Measurements from ENCODE around the gene LTB. TPM values are rescaled to one million over a fixed set of nuclear protein-coding genes. Genes with fewer than 3 reads are reported as not detected.
A peak's percentile ranks its signal among the peaks of the same experiment; 100 is the strongest.

LTB gene
- total and polyA plus RNA-seq, 2 of the 13 experiments (the other 11 are each of a cell fraction or from before 2014, with no cell fraction given), result 0.09 to 0.22 TPM

DNA sequence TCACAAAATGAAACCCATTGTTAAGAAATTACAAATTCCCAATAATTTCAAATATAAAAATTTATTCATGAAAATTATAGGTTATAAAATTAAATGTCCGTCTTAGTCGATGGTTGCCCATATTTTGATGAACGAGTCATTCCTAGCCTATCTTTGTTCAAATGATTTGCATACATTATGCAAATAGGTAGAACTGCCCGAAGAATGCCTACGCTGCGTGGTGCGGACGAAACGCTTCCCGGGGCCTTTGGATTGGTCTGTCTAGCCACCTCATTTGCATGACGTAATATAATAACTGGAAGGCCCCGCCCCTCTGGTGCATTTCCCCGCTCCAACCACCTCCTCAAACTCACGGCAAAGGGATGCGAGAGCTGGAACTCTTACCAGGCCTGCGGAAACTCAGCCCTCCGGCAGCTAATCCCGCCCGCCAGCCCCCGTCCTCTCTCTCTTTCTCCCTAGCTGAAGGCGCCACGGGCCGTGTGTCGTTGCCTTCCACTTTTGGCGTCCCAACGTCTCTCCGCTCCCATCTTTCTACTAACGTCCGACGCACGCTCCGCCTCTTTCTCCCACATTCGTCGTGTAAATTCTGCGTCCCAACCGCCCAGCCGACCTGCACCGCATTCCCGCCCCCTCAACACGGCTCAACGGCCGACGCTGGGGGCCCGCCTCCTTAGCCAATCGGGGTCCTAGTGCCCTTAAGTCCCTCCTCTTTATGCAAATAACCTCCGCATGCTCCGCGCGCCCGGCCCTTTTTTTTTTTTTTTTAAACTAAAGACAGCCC is 37.8 kb upstream of the LTB start (continued):
- TF ChIP-seq SIN3A (IDR thresholded peaks at IDR 0.05; ENCODE audit: borderline replicate concordance, low read depth, low read length), result 0 out of 2 replicates have a peak, but pooled peaks have one; percentile 63
- TF ChIP-seq RCOR2 (CRISPR knock-in tag; IDR thresholded peaks at IDR 0.05), result no peak
- no peak for TF ChIP-seq PHB2 (IDR thresholded peaks at IDR 0.05; ENCODE audit: partially characterized antibody)
- peak; percentile 73; the same call in 1 of the 3 replicates for TF ChIP-seq MXI1 (IDR thresholded peaks at IDR 0.05; ENCODE audit: borderline replicate concordance, low read depth, low read length)
- peak; percentile 67 for TF ChIP-seq ZNF749 (CRISPR knock-in tag; IDR thresholded peaks at IDR 0.05; ENCODE audit: borderline replicate concordance)
- peak; percentile 87; the same call in 1 of the 2 replicates for TF ChIP-seq MEIS1 (CRISPR knock-in tag; IDR thresholded peaks at IDR 0.05; ENCODE audit: borderline replicate concordance)
- TF ChIP-seq, protein P1, sequence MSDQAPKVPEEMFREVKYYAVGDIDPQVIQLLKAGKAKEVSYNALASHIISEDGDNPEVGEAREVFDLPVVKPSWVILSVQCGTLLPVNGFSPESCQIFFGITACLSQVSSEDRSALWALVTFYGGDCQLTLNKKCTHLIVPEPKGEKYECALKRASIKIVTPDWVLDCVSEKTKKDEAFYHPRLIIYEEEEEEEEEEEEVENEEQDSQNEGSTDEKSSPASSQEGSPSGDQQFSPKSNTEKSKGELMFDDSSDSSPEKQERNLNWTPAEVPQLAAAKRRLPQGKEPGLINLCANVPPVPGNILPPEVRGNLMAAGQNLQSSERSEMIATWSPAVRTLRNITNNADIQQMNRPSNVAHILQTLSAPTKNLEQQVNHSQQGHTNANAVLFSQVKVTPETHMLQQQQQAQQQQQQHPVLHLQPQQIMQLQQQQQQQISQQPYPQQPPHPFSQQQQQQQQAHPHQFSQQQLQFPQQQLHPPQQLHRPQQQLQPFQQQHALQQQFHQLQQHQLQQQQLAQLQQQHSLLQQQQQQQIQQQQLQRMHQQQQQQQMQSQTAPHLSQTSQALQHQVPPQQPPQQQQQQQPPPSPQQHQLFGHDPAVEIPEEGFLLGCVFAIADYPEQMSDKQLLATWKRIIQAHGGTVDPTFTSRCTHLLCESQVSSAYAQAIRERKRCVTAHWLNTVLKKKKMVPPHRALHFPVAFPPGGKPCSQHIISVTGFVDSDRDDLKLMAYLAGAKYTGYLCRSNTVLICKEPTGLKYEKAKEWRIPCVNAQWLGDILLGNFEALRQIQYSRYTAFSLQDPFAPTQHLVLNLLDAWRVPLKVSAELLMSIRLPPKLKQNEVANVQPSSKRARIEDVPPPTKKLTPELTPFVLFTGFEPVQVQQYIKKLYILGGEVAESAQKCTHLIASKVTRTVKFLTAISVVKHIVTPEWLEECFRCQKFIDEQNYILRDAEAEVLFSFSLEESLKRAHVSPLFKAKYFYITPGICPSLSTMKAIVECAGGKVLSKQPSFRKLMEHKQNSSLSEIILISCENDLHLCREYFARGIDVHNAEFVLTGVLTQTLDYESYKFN (CRISPR knock-in tag; conservative IDR thresholded peaks at IDR 0.05), result peak; percentile 67
- no peak for TF ChIP-seq ZFP62 (CRISPR knock-in tag; IDR thresholded peaks at IDR 0.05)
- TF ChIP-seq CHD2 (IDR thresholded peaks at IDR 0.05; ENCODE audit: low read depth, low read length), result peak; percentile 76
- TF ChIP-seq PAX8 (CRISPR knock-in tag; IDR thresholded peaks at IDR 0.05; ENCODE audit: borderline replicate concordance), result no peak
- TF ChIP-seq POLR2AphosphoS2 (IDR thresholded peaks at IDR 0.05; ENCODE audit: low read depth, low read length), result peak; percentile 62; the same call in 1 of the 2 replicates
- no peak for TF ChIP-seq SRF (IDR thresholded peaks at IDR 0.05; ENCODE audit: low read depth, low read length)
- peak; percentile 23 for TF ChIP-seq HCFC1 (IDR thresholded peaks at IDR 0.05; ENCODE audit: low read depth, low read length)
- TF ChIP-seq, protein P2, sequence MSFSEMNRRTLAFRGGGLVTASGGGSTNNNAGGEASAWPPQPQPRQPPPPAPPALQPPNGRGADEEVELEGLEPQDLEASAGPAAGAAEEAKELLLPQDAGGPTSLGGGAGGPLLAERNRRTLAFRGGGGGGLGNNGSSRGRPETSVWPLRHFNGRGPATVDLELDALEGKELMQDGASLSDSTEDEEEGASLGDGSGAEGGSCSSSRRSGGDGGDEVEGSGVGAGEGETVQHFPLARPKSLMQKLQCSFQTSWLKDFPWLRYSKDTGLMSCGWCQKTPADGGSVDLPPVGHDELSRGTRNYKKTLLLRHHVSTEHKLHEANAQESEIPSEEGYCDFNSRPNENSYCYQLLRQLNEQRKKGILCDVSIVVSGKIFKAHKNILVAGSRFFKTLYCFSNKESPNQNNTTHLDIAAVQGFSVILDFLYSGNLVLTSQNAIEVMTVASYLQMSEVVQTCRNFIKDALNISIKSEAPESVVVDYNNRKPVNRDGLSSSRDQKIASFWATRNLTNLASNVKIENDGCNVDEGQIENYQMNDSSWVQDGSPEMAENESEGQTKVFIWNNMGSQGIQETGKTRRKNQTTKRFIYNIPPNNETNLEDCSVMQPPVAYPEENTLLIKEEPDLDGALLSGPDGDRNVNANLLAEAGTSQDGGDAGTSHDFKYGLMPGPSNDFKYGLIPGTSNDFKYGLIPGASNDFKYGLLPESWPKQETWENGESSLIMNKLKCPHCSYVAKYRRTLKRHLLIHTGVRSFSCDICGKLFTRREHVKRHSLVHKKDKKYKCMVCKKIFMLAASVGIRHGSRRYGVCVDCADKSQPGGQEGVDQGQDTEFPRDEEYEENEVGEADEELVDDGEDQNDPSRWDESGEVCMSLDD (CRISPR knock-in tag; IDR thresholded peaks at IDR 0.05; ENCODE audit: borderline replicate concordance), result no peak
- TF ChIP-seq ARHGAP35 (CRISPR knock-in tag; IDR thresholded peaks at IDR 0.05; ENCODE audit: borderline replicate concordance), result 0 out of 2 replicates have a peak, but pooled peaks have one; percentile 35
- peak; percentile 90 for TF ChIP-seq TBX3 (IDR thresholded peaks at IDR 0.05; ENCODE audit: borderline replicate concordance)
- no peak for TF ChIP-seq RELA (CRISPR knock-in tag; IDR thresholded peaks at IDR 0.05)
- TF ChIP-seq MBD4 (IDR thresholded peaks at IDR 0.05; ENCODE audit: borderline replicate concordance, low read length), result no peak
- peak; percentile 43; the same call in 1 of the 2 replicates for TF ChIP-seq ZBTB44 (CRISPR knock-in tag; IDR thresholded peaks at IDR 0.05)
- TF ChIP-seq FIP1L1 (IDR thresholded peaks at IDR 0.05; ENCODE audit: borderline replicate concordance, insufficient read depth, low read depth, low read length), result 0 out of 2 replicates have a peak, but pooled peaks have one; percentile 63
- 0 out of 2 replicates have a peak, but pooled peaks have one; percentile 21 for TF ChIP-seq ZNF121 (CRISPR knock-in tag; IDR thresholded peaks at IDR 0.05)
- no peak for TF ChIP-seq RFXANK (CRISPR knock-in tag; IDR thresholded peaks at IDR 0.05)
- no peak for TF ChIP-seq ZSCAN25 (CRISPR knock-in tag; IDR thresholded peaks at IDR 0.05)
